Measurements from ENCODE around the gene NF2.

NF2 gene

GRCh38 chr22:29701155-29701999, 97.9 kb downstream of the NF2 start:
- peak overlapping the region; percentile 57 for H3K27ac Mint-ChIP-seq
- ATAC-seq (replicated peaks) (peak; percentile 64 to 77), DNase-seq (peak; percentile 9)
- peaks cover 15 to 17% of the 10 kb centered on the region in 2 donors for H3K36me3 Mint-ChIP-seq
- peaks cover 0 to 10% of the 10 kb centered on the region in 2 donors for H3K27me3 Mint-ChIP-seq
- H3K9me3 Mint-ChIP-seq = no peaks in the 10 kb centered on the region
- peaks cover 16 to 35% of the 10 kb centered on the region in 2 donors for H3K4me1 Mint-ChIP-seq
- H3K4me3 Mint-ChIP-seq = no peak overlapping the region

DNA sequence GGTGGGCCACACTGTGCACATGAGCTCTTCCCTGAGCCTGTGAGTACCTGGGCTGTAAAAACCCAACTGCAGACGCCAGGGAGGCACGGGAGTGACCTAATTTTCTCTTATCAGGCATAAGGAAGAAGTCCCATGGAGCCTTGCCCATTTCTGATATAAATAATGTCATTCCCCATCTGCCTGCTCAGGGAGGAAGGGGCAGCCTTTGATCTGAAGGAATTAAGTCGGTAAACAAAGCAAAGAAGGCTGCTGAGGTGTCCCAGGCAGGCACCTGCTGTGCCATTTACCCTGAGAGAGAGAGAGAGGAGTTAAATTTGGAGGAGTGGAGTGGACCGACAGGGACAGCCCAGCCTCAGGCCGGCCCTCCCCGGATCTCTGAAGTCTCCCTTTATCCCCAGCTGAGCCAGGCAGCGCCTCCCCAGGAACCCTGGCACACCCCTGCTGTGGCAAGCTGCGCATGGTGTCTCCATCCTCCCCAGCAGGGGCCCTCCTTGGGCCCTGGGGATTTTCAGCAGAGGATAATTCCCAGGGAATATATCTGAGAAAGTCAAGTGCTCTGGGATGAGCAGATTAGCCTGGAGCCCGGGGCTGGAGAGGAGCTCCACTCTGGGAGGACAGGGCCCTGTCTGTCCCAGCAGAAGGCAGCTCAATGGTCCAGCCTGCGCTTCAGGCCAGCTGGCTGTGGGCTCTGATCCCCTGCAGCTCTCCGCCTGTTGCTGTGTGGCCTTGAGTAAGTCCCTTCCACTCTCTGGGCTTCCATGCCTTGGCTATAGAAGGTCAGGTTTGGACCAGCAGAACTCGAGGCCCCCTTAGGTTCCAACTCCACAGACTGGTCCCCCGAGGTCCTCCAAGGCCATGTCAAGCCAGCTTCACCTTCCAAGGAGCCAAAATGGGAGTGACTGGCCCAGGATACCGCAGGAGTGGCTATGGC, 98.8 kb downstream of the NF2 start:
- Mint-ChIP-seq H3K27me3 (peaks cover 0 to 12% of the 10 kb centered on the region in 2 donors), H3K9me3 (no peaks in the 10 kb centered on the region), H3K36me3 (peaks cover 9 to 11% of the 10 kb centered on the region in 2 donors), H3K27ac (peak overlapping the region; percentile 57), H3K4me1 (peaks cover 16 to 35% of the 10 kb centered on the region in 2 donors), H3K4me3 (peak overlapping the region in 1 of 2 donors; percentile 61)
- ATAC-seq (replicated peaks) (no peak), DNase-seq (no peak)

- no peaks in the 10 kb centered on the region for H3K9me3 Mint-ChIP-seq
- H3K36me3 Mint-ChIP-seq = peaks cover 7 to 11% of the 10 kb centered on the region in 2 donors
- no peak overlapping the region for H3K27ac Mint-ChIP-seq
- peak; percentile 12 for DNase-seq
- peak; percentile 58 to 61 for ATAC-seq (replicated peaks)
- H3K27me3 Mint-ChIP-seq = peaks cover 0 to 18% of the 10 kb centered on the region in 2 donors
- peak overlapping the region in 1 of 2 donors; percentile 61 for H3K4me3 Mint-ChIP-seq
- H3K4me1 Mint-ChIP-seq = peaks cover 16 to 35% of the 10 kb centered on the region in 2 donors
These were observed 99.6 kb downstream of the NF2 start for GRCh38 chr22:29702931-29703501.

DNA sequence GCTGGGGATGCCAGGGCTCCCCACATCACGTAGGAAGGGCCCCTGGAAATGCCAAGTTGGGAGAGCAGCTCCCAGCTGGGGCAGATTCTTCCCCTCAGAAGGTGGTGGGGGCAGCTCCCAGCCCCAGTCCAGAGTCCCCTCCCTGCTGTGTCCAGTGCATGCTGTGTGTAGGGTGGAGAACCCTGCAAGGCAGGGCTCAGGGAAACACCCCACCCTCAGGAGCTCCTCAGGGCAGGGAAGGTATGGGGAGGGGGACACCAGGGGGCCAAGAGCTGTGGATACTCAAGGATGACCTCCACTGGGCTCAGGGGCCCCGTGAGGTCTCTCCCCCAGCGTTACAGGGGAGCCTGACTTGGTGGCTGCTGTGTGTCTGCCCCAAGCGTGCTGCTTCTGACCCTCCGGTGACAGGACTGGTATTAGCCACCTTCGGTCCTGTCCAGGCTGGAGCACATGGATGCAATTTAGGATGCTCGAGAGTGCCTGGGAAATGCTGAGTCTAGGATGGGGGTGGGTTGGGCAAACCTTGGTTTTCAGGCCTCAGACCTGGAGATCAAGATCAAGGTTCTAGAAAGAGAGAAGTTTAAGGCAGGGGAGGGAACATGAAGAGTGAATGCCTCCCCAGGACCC, 100.2 kb downstream of the NF2 start:
- peaks cover 0 to 24% of the 10 kb centered on the region in 2 donors for H3K27me3 Mint-ChIP-seq
- no peak for DNase-seq
- H3K27ac Mint-ChIP-seq = no peak overlapping the region
- peaks cover 16 to 35% of the 10 kb centered on the region in 2 donors for H3K4me1 Mint-ChIP-seq
- no peak overlapping the region for H3K4me3 Mint-ChIP-seq
- H3K36me3 Mint-ChIP-seq = peaks cover 2 to 7% of the 10 kb centered on the region in 2 donors
- ATAC-seq (replicated peaks) = peak; percentile 4 to 8
- H3K9me3 Mint-ChIP-seq = no peaks in the 10 kb centered on the region

DNA sequence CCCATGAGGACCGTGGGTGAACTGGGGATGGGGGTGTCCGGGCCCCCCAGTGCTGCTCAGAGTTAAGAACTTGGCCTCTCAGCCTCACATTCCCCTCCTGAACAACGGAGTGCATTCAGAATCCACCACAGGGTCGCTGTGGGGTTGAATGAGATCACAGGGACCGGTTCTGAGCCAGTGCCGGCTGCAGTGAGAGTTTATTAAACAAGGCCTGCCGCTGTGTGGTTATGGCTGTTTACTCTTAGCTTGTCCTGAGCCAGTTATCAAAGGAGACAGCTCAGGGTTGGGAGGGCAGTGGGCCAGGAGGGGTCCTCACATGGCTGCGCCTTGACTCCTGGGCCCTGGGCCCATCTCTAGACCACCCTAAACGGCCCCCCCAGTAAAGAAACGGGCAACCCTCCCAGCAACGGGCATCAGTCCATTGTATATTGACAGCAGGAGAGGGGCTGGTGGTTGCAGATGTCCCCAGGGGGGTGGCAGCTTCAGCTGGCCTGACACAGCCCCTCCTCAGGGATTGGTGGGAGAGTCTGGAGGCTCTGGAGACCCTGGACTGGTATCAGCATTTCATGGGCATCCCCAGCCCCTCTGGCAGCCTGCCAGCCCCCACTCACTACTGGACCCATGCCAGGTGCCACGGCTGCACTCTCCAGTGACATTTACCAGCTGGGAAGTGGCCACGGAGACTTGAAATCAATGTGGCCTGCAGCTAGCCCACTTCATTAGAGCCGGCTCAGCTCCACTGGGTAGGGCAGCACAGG, 101.3 kb downstream of the NF2 start:
- Mint-ChIP-seq H3K27ac (no peak overlapping the region), H3K27me3 (peaks cover 0 to 27% of the 10 kb centered on the region in 2 donors), H3K36me3 (peaks cover 0 to 5% of the 10 kb centered on the region in 2 donors), H3K9me3 (no peaks in the 10 kb centered on the region), H3K4me1 (peaks cover 16 to 35% of the 10 kb centered on the region in 2 donors), H3K4me3 (no peak overlapping the region)
- ATAC-seq (replicated peaks) = no peak
- DNase-seq = no peak

DNA sequence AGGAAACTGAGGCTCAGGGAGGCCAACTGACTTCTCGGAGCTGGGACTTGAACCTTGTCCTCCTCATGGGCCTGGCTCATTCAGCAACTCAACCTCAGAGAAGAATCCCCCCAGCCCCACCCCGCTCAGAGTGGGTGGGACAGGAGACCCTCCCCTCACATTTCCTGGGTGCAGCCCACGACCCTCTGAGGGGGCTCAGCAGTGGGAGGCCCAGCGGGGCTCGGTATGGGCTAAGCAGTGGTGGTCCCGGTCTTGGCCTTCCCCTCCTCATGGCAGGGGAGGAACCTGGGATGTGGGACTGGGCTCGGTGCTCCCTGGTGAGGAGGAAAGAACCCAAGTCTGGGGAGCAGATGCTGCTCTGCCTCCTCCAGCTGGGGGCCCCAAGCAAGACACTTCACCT, 102.2 kb downstream of the NF2 start:
- H3K9me3 Mint-ChIP-seq = no peaks in the 10 kb centered on the region
- peaks cover 0 to 33% of the 10 kb centered on the region in 2 donors for H3K27me3 Mint-ChIP-seq
- H3K27ac Mint-ChIP-seq = no peak overlapping the region
- H3K4me3 Mint-ChIP-seq = no peak overlapping the region
- DNase-seq (no peak), ATAC-seq (replicated peaks) (no peak)
- peaks cover 0 to 5% of the 10 kb centered on the region in 2 donors for H3K36me3 Mint-ChIP-seq
- H3K4me1 Mint-ChIP-seq = peaks cover 16 to 32% of the 10 kb centered on the region in 2 donors

- Mint-ChIP-seq H3K27ac (no peak overlapping the region), H3K4me3 (no peak overlapping the region), H3K27me3 (peaks cover 0 to 33% of the 10 kb centered on the region in 2 donors), H3K9me3 (no peaks in the 10 kb centered on the region), H3K36me3 (peaks cover 0 to 5% of the 10 kb centered on the region in 2 donors), H3K4me1 (peaks cover 10 to 23% of the 10 kb centered on the region in 2 donors)
- DNase-seq = no peak
- no peak for ATAC-seq (replicated peaks)
These were observed 103.1 kb downstream of the NF2 start for GRCh38 chr22:29706486-29706885.

- no peaks in the 10 kb centered on the region for H3K9me3 Mint-ChIP-seq
- H3K4me3 Mint-ChIP-seq = no peak overlapping the region
- peaks cover 2 to 34% of the 10 kb centered on the region in 2 donors for H3K27me3 Mint-ChIP-seq
- peaks cover 0 to 5% of the 10 kb centered on the region in 2 donors for H3K36me3 Mint-ChIP-seq
- ATAC-seq (replicated peaks) (no peak), DNase-seq (no peak)
- H3K4me1 Mint-ChIP-seq = peaks cover 4 to 18% of the 10 kb centered on the region in 2 donors
- no peak overlapping the region for H3K27ac Mint-ChIP-seq
These were observed 103.6 kb downstream of the NF2 start for GRCh38 chr22:29707010-29707409.

GRCh38 chr22:29707471-29707870, 104.0 kb downstream of the NF2 start:
- Mint-ChIP-seq H3K36me3 (peaks cover 0 to 5% of the 10 kb centered on the region in 2 donors), H3K9me3 (no peaks in the 10 kb centered on the region), H3K27ac (no peak overlapping the region), H3K4me1 (peaks cover 3 to 13% of the 10 kb centered on the region in 2 donors), H3K27me3 (peaks cover 5 to 35% of the 10 kb centered on the region in 2 donors), H3K4me3 (no peak overlapping the region)
- DNase-seq = no peak
- ATAC-seq (replicated peaks) = no peak

GRCh38 chr22:29710193-29710592, 106.8 kb downstream of the NF2 start:
- Mint-ChIP-seq H3K27me3 (peaks cover 19 to 47% of the 10 kb centered on the region in 2 donors), H3K9me3 (no peaks in the 10 kb centered on the region), H3K4me3 (no peak overlapping the region), H3K36me3 (peaks cover 0 to 5% of the 10 kb centered on the region in 2 donors), H3K27ac (no peak overlapping the region), H3K4me1 (no peaks in the 10 kb centered on the region)
- ATAC-seq (replicated peaks) (no peak), DNase-seq (no peak)

DNA sequence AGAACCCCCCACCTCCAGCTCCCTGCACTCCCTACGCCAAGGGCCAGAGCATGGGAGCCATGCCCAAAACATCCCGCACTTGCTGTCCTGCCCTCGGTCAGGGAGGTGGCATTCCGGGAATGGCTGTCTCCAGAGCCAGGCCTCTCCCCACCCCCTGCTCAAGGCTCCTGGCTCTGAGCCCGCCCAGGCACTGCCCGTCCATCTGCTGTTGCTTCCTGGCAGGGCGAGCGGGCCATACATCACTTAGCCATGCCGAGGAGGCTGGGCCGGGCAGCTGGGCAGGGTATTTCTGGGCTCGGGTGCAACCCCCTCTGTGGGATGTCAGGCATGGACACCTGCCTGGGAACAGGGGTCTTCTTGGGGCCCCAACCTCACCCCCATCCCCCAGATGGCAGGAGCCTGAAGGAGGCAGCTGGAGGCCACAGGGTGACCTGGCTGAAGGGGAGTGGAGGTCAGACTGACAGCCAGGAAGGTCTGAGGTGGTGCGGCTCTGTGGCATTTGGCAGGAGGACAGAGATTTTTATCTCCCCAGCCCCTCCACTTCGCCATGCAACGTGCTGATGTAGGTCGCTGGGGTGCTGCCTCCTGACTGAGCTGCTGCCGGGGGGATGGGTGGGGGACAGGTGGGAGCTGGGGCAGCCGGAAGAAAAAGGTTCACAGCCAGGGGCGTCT, 107.6 kb downstream of the NF2 start:
- Mint-ChIP-seq H3K27me3 (peaks cover 23 to 52% of the 10 kb centered on the region in 2 donors), H3K4me3 (no peak overlapping the region), H3K4me1 (no peaks in the 10 kb centered on the region), H3K27ac (no peak overlapping the region), H3K9me3 (no peaks in the 10 kb centered on the region), H3K36me3 (peaks cover 0 to 5% of the 10 kb centered on the region in 2 donors)
- ATAC-seq (replicated peaks) (no peak), DNase-seq (no peak)

DNA sequence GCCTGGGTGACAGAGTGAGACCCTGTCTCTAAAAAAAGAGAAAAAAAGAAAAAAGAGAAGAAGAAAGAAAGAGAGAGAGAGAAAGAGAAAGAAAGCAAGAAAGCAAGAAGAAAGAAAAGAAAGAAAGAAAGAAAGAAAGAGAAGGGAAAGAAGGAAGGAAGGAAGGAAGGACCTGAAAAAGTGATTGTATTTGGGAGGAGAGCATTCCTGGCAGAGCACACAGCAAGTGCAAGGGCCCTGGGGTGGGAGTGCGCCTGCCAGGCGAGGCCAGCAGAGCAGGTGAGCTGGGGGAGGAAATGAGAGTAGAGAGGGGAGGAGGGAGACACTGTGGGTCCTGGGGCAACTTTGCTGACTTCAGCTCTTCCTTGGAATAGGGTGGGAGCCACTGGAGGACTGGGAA, 108.7 kb downstream of the NF2 start:
- ATAC-seq (replicated peaks) (no peak), DNase-seq (no peak)
- Mint-ChIP-seq H3K27me3 (peaks cover 33 to 62% of the 10 kb centered on the region in 2 donors), H3K9me3 (no peaks in the 10 kb centered on the region), H3K4me3 (no peak overlapping the region), H3K4me1 (no peaks in the 10 kb centered on the region), H3K27ac (no peak overlapping the region), H3K36me3 (peaks cover 0 to 4% of the 10 kb centered on the region in 2 donors)
